ENCODE results near the gene TTC22.

TTC22 gene

GRCh38 chr1:54835131-54835898 lies 34.2 kb upstream of the TTC22 start:
- in situ Hi-C loops (cut with MboI; ENCODE audit: low pct_unique_long_range_greater_than_20kb, low sequenced_read_pairs, unreplicated experiment), result no loop called here
- DNase-seq (ENCODE audit: low spot score), result no peak
- no peak for TF ChIP-seq CTCF (IDR thresholded peaks at IDR 0.05; ENCODE audit: extremely low read depth, insufficient read depth, missing control alignments)

- in situ Hi-C loops (cut with MboI; ENCODE audit: low pct_unique_long_range_greater_than_20kb, low sequenced_read_pairs, unreplicated experiment), result no loop called here
- TF ChIP-seq CTCF (IDR thresholded peaks at IDR 0.05; ENCODE audit: extremely low read depth, insufficient read depth, missing control alignments), result no peak
- no peak for DNase-seq (ENCODE audit: low spot score)
These were observed 33.0 kb upstream of the TTC22 start for GRCh38 chr1:54834007-54834541.

GRCh38 chr1:54833121-54833520 lies 32.0 kb upstream of the TTC22 start:
- no peak for TF ChIP-seq CTCF (IDR thresholded peaks at IDR 0.05; ENCODE audit: extremely low read depth, insufficient read depth, missing control alignments)
- no peak for DNase-seq (ENCODE audit: low spot score)
- in situ Hi-C loops (cut with MboI; ENCODE audit: low pct_unique_long_range_greater_than_20kb, low sequenced_read_pairs, unreplicated experiment), result no loop called here

GRCh38 chr1:54826226-54826816 lies 25.2 kb upstream of the TTC22 start:
- no peak for DNase-seq (ENCODE audit: low spot score)
- in situ Hi-C loops (cut with MboI; ENCODE audit: low pct_unique_long_range_greater_than_20kb, low sequenced_read_pairs, unreplicated experiment), result no loop called here
- no peak for TF ChIP-seq CTCF (IDR thresholded peaks at IDR 0.05; ENCODE audit: extremely low read depth, insufficient read depth, missing control alignments)

- in situ Hi-C loops (cut with MboI; ENCODE audit: low pct_unique_long_range_greater_than_20kb, low sequenced_read_pairs, unreplicated experiment), result no loop called here
- no peak for DNase-seq (ENCODE audit: low spot score)
- TF ChIP-seq CTCF (IDR thresholded peaks at IDR 0.05; ENCODE audit: extremely low read depth, insufficient read depth, missing control alignments), result no peak
These were observed 24.6 kb upstream of the TTC22 start for GRCh38 chr1:54825696-54826095.

- DNase-seq (ENCODE audit: low spot score), result no peak
- no peak for TF ChIP-seq CTCF (IDR thresholded peaks at IDR 0.05; ENCODE audit: extremely low read depth, insufficient read depth, missing control alignments)
- in situ Hi-C loops (cut with MboI; ENCODE audit: low pct_unique_long_range_greater_than_20kb, low sequenced_read_pairs, unreplicated experiment), result no loop called here
These were observed 22.5 kb upstream of the TTC22 start for GRCh38 chr1:54823670-54824069.

All from GM13977 (cell line).